Activated naive CD4-positive, alpha-beta T cell treated with anti-CD3 and anti-CD28 coated beads, Interleukin-2, amount 50 U/mL, for 16 hours (primary cell): ENCODE results near the gene AANAT.

Experiments used
- DNase-seq: peaks from one replicate; pipeline ENCODE4 v3.0.0-alpha.2; 2020

AANAT gene

GRCh38 chr17:76469076-76469990 lies 1.9 kb downstream of the AANAT start:
- DNase-seq = no peak

DNA sequence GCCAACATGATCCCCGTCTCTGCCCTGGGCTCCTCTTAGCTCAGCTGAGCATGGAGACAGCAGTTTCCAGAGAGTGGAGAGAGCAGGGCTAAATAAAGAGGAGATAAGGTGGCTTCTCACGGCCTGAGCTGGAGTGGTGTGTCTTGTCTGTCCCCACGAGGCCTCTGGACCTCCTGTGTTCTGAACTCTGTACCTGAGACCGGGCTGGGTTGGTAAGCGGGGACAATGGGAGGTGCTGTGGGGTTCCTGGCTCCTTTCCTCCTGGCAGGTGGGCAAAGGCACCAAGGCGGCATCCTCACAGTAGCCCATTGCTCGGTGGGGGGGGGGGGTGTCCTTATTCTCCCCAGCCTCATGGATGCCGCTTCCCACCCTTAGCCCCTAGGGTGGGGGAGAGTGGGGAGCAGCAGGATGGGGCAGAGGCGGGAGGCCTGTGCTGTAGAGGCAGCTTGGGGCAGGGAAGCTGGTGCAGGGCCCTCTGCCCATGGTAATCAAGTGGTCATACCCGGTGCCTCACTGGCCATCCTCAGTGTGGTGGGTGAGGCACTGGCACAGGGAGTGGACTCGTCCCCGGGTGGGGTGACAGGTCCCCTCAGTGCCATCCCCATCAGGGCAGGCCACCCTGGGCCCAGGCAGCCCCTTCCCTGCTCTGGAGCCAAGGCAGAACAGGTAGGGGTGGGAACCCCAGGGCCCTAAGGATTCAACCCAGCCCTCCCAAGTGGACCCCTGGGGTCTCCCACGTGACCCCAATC lies 2.8 kb downstream of the AANAT start:
- no peak for DNase-seq

DNA sequence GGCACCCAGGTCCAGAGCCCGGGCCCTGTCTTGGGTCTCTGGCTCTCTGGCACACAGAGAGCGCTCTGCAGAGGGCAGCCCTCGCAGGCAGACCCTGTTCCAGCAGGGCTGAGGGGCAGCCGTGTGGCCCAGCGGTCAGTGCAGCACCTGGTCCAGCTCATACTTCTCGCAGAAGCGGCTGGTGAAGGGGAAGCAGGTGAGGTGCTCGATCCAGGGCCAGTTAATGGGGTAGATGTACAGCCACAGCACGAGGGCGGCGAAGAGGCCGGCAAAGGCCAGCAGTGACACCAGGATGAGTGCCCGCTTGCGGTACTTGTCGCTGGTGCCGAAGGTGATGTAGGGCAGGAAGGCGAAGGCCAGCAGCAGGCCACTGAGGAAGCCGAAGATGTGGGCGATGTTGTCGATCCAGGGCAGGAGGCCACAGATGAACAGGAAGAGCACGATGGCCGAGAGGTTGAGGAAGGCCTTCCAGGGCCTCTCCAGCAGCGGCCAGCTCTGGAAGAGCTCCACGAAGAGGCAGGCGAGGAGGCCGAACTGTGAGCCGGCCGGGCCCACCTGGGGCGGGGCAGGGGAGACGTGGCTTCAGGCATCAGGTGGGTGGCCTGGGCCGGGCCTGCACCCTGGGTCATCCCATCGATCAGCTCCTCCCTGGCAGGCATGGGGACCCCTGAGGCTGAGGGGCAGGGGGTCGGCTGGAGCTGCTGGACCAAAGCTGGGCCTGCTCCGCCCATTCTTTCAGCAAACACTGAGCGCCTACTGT lies 4.3 kb downstream of the AANAT start:
- no peak for DNase-seq

GRCh38 chr17:76472258-76472645 lies 4.8 kb downstream of the AANAT start:
- DNase-seq = no peak

- no peak for DNase-seq
These were observed 5.3 kb downstream of the AANAT start for GRCh38 chr17:76472726-76473125.

DNA sequence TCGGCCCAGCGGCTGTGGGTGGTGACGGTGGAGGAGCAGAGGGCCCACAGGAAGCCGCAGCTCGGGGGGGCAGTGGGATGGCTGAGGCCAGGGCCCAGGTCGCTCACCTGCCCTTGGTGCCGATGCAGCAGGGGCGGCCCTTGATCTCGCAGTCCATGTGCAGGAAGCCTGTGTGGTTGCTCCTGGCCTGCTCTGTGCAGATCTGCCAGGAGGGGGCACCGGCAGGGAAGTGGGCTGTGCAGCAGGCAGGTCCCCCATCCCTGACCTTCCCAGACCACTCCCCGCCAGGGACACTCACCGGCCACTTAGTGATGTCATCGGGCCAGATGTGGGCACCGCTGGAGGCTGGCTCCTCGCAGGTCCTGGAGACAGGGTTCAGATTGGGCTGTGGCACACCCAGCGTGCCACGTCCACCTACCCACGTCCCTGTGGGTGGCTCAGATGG lies 6.2 kb downstream of the AANAT start:
- DNase-seq = no peak

DNA sequence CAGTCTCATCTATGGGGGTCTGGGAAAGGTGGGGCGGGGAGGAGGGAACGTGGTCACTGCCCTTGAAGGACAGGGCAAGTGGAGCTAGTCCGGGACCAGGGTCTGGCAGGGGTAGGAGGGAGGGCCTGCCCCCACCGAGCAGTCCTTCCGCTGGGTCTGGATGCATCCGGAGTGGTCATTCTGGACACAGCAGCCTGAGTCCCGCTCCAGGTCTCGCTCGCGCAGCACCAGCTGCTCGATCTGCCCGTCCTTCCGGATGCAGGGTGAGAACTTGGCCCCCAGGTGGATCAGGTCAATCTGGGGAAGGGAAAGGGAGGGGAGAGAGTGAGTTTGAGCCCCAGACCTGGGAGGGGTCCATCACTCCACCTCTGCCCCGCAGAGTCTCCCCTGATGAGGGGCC lies 6.8 kb downstream of the AANAT start:
- no peak for DNase-seq

DNA sequence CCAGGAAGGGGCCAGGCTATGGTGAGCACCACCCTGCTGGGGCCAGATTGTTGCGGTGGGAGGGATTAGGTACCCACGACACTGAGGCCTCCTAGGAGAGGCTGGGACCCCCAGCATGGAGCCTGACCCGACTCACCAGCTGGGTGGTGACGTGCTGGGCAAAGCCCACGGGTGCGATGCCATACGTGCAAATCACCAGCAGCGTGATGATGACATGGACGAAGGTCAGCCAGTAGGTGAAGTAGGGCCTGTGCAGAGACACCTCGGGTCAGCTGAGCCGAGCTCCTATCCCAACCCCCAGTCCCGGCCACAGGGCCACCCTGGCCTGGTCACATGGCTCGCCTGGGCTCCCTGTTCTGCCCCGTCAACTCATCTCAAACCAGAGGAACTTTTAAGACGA lies 7.5 kb downstream of the AANAT start:
- DNase-seq = no peak

DNA sequence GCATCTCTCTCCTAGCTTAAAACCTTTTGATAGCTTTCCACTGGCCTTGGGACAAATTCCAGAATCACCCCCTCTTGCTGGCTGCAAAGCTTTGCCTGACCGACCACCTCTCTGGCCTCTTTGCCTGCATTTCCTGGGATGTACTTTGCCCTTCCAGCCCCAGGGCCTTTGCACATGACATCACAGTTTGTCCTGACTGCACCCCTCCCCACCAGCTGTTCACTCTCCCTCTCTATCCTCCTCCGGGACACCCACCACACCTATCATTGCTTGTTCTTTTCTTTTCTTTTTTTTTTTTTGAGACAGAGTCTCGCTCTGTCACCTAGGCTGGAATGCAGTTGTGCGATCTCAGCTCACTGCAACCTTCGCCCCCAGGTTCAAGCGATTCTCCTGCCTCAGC lies 7.9 kb downstream of the AANAT start:
- DNase-seq = no peak

DNA sequence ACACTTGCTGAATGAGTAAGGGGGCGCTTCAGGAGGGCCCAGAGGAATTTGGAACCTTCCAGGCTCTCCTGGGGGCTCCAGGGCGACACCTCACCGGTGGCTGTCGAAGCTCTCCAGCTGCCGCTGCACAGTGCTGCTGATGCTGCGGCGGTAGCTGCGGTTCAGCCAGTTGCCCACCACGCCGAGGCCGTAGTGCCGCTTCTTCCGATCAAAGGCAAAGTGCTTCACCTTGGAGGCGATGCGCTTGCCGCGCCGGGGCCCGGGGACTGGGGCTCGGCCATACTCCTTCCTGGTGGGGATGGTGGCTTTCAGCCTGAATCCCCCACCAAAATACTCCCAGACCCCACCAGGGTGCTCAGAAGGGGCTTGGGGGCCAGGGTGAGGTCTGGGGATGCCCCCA lies 9.3 kb downstream of the AANAT start:
- DNase-seq = no peak

GRCh38 chr17:76477576-76477975 lies 10.2 kb downstream of the AANAT start:
- DNase-seq = no peak

DNA sequence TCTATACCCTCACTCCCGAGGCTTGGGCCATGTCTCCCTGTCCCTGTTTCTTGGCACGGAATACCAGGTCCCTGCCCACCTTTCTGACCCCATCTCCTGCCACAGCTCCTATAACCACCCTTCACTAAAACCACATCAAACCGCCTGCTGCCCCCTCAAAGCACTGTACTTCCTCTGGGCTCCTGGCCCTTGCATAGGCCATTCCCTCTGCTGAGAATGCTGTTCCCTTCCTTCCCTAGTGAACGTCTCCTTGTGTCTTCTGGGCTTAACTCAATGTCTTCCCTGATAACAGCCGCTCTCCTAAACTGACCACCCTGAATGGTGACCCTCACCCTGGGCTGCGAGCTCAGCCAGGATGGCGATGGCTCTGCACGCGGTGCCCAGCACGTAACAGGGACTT lies 10.7 kb downstream of the AANAT start:
- DNase-seq = no peak

GRCh38 chr17:76478730-76479514 lies 11.5 kb downstream of the AANAT start:
- no peak for DNase-seq

DNA sequence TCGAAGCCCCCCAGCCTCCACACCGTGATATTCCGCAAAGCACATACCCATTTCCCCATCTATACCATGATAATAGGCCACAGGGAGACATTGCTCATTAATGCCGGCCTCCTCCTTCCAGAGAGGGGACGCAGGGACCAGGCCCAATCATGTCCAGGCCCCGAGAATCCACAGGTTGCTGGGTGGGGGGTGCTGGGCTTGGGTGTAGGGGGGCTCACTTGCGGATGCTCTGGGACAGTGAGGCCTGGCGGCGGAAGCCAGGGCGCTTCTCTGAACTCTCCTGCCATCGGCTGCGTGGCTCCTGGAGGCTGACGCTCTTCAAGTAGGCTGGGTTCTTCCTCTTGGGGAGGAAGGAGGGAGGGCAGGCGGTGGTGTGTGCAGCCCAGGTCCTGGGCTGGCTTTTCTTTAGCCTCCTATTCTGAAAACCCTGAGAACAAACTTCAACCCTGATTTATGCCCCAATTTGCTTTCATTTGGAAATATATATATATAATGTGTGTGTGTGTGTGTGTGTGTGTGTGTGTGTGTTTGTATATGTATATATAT lies 12.2 kb downstream of the AANAT start:
- DNase-seq = no peak

DNA sequence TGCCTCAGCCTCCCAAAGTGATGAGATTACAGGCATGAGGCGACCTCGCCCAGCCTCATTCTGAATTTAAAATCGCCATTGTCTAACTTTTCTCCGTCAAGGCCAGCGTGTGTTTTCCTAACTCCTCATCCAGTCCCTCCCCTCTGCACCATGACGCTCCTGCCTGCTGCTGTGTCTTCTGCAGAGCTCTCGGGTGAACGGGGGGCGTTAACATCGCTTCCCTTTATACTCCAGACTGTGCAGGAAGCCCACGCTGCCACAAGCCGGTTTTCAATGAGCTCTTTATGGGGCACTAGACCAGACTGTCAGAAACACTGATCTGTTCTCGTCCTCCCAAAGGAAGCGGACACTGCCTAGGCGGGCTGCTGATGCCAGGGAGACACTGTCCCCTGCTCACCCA lies 13.2 kb downstream of the AANAT start:
- no peak for DNase-seq

DNA sequence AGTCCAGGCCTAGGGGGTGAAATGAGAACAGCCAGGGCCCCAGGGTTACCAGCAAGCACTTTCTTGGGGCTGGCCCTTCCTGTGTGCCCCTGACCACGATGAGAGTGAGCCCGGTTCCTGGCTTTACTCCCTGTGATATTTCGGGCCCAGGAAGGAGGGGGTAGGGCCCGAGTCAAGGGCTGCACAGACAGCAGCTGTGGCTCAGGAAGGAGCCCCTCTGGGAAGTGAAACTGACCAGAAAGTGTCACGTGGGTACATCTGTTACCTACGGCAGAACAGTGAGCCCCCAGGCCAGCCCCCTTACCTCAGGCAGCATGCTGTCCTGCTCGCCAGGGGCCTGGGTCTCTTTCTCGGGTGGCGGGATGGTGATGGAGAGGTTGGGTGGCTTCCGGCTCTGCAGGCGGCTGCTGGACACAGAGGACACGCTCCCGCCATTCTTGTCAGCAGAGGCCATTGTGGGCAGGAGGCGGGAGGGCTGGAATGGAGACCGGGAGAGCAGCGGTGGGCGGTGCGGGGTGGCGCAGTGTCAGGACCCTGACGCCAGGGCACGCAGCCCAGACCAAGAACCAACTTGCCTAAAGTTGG lies 13.8 kb downstream of the AANAT start:
- no peak for DNase-seq

DNA sequence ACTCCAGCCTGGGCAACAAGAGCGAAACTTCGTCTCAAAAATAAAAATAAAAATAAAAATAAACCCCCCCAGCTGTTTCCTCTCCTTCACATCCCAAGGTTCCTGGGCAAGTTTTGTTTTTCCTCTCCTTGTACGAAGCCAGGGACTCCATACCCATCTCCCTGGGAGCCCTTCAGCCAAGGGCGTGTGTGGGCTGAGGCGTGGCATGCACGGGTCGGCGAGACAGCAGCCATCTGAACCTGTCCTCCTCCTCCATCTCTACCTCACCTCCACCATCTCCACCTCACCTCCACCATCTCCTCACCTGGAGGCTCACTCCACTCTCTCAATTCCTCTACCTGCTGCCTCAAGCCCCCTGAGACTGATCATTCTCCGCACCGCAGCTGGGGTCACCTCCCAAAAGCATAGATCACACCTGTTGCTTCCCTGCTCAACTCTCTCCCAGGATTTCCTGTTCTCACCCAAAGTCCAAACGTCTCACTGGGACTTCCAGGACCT lies 16.9 kb downstream of the AANAT start:
- DNase-seq = no peak

GRCh38 chr17:76485569-76485968 lies 18.2 kb downstream of the AANAT start:
- DNase-seq = no peak

- DNase-seq = no peak
These were observed 20.2 kb downstream of the AANAT start for GRCh38 chr17:76487451-76488192.

- no peak for DNase-seq
These were observed 22.8 kb downstream of the AANAT start for GRCh38 chr17:76490112-76490710.
